ENCODE results near the gene BPI. TPM values are rescaled to one million over a fixed set of nuclear protein-coding genes. Genes with fewer than 3 reads are reported as not detected.

BPI gene
- total RNA-seq, 4 donors from 2014 or later = 0.66 to 0.92 TPM; not detected in 2

GRCh38 chr20:38339997-38340396 is 36.0 kb downstream of the BPI start:
- 45% methylated on average over 3 of the region's 3 CpGs for WGBS
- Histone ChIP-seq H3K4me3 (no peak overlapping the region), H3K9me3 (peaks cover 0 to 14% (median 11%) of the 10 kb centered on the region in 4 donors), H3K27me3 (peaks cover 0 to 38% (median 5%) of the 10 kb centered on the region in 4 donors), H3K4me1 (no peaks in the 10 kb centered on the region), H3K27ac (replicated peaks in 1 of 4) (no peak overlapping the region), H3K36me3 (no peaks in the 10 kb centered on the region)
- no peak for TF ChIP-seq POLR2A (IDR thresholded peaks at IDR 0.05; ENCODE audit: low read depth)
- intact Hi-C loops (cut with DNase I) = no loop called here
- DNase-seq (ENCODE audit: extremely low spot score) = no peak

DNA sequence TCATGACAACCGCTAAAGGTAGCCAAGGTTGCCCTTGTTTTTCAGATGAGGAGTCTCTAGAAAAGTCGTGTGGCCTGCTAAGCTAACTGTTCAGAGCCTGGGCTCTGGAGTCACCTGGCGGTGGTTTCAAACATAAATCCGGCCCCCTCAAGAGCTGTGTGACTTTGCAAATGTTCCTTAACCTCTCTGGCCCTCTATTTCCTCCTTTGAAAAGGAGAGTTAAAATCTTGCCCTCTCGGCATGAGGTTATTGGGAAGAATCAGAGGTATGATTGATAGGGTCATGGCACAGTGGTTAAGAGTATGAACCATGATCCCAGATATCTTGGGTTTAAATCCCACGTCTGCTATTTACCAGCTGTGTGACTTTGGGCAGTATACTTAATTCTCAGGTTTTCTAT is 36.7 kb downstream of the BPI start:
- H3K9me3 ChIP-seq = peaks cover 0 to 14% (median 11%) of the 10 kb centered on the region in 4 donors
- no peak overlapping the region for H3K4me3 ChIP-seq
- no peak overlapping the region for H3K27ac ChIP-seq (replicated peaks in 1 of 4)
- intact Hi-C loops (cut with DNase I) = no loop called here
- H3K27me3 ChIP-seq = peaks cover 0 to 31% (median 5%) of the 10 kb centered on the region in 4 donors
- no peaks in the 10 kb centered on the region for H3K4me1 ChIP-seq
- WGBS = 87% methylated on average over 6 of the region's 6 CpGs
- DNase-seq (ENCODE audit: extremely low spot score) = no peak
- H3K36me3 ChIP-seq = no peaks in the 10 kb centered on the region
- TF ChIP-seq, protein P1, sequence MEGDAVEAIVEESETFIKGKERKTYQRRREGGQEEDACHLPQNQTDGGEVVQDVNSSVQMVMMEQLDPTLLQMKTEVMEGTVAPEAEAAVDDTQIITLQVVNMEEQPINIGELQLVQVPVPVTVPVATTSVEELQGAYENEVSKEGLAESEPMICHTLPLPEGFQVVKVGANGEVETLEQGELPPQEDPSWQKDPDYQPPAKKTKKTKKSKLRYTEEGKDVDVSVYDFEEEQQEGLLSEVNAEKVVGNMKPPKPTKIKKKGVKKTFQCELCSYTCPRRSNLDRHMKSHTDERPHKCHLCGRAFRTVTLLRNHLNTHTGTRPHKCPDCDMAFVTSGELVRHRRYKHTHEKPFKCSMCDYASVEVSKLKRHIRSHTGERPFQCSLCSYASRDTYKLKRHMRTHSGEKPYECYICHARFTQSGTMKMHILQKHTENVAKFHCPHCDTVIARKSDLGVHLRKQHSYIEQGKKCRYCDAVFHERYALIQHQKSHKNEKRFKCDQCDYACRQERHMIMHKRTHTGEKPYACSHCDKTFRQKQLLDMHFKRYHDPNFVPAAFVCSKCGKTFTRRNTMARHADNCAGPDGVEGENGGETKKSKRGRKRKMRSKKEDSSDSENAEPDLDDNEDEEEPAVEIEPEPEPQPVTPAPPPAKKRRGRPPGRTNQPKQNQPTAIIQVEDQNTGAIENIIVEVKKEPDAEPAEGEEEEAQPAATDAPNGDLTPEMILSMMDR (IDR thresholded peaks at IDR 0.05) = no peak
- TF ChIP-seq EP300 (IDR thresholded peaks at IDR 0.05) = no peak
- no peak for TF ChIP-seq POLR2AphosphoS5 (IDR thresholded peaks at IDR 0.05)
- no peak for TF ChIP-seq POLR2A (IDR thresholded peaks at IDR 0.05; ENCODE audit: low read depth)

GRCh38 chr20:38342216-38342615 is 38.3 kb downstream of the BPI start:
- Histone ChIP-seq H3K27me3 (peaks cover 0 to 27% (median 5%) of the 10 kb centered on the region in 4 donors), H3K4me1 (no peaks in the 10 kb centered on the region), H3K9me3 (peaks cover 0 to 14% (median 11%) of the 10 kb centered on the region in 4 donors), H3K4me3 (no peak overlapping the region), H3K27ac (replicated peaks in 1 of 4) (no peak overlapping the region), H3K36me3 (no peaks in the 10 kb centered on the region)
- DNase-seq (ENCODE audit: extremely low spot score) = no peak
- intact Hi-C loops (cut with DNase I) = no loop called here
- TF ChIP-seq, protein P1 (IDR thresholded peaks at IDR 0.05) = no peak
- TF ChIP-seq EP300 (IDR thresholded peaks at IDR 0.05) = no peak
- no peak for TF ChIP-seq POLR2AphosphoS5 (IDR thresholded peaks at IDR 0.05)
- no peak for TF ChIP-seq POLR2A (IDR thresholded peaks at IDR 0.05; ENCODE audit: low read depth)
- WGBS = 58% methylated on average over 7 of the region's 7 CpGs

- intact Hi-C loops (cut with DNase I) = no loop called here
- no peak for DNase-seq (ENCODE audit: extremely low spot score)
- H3K27ac ChIP-seq (replicated peaks in 1 of 4) = no peak overlapping the region
- H3K4me1 ChIP-seq = no peaks in the 10 kb centered on the region
- no peak for TF ChIP-seq POLR2AphosphoS5 (IDR thresholded peaks at IDR 0.05)
- TF ChIP-seq POLR2A (IDR thresholded peaks at IDR 0.05; ENCODE audit: low read depth) = no peak
- TF ChIP-seq, protein P1 (IDR thresholded peaks at IDR 0.05) = no peak
- TF ChIP-seq EP300 (IDR thresholded peaks at IDR 0.05) = no peak
- peak overlapping the region in 1 of 4 donors; percentile 4 for H3K4me3 ChIP-seq
- 72% methylated on average over 5 of the region's 5 CpGs for whole genome bisulfite sequencing
- peaks cover 0 to 9% (median 7%) of the 10 kb centered on the region in 4 donors for H3K9me3 ChIP-seq
- H3K36me3 ChIP-seq = no peaks in the 10 kb centered on the region
- peaks cover 0 to 22% (median 4%) of the 10 kb centered on the region in 4 donors for H3K27me3 ChIP-seq
Observed at GRCh38 chr20:38342713-38343310, 38.9 kb downstream of the BPI start.

DNA sequence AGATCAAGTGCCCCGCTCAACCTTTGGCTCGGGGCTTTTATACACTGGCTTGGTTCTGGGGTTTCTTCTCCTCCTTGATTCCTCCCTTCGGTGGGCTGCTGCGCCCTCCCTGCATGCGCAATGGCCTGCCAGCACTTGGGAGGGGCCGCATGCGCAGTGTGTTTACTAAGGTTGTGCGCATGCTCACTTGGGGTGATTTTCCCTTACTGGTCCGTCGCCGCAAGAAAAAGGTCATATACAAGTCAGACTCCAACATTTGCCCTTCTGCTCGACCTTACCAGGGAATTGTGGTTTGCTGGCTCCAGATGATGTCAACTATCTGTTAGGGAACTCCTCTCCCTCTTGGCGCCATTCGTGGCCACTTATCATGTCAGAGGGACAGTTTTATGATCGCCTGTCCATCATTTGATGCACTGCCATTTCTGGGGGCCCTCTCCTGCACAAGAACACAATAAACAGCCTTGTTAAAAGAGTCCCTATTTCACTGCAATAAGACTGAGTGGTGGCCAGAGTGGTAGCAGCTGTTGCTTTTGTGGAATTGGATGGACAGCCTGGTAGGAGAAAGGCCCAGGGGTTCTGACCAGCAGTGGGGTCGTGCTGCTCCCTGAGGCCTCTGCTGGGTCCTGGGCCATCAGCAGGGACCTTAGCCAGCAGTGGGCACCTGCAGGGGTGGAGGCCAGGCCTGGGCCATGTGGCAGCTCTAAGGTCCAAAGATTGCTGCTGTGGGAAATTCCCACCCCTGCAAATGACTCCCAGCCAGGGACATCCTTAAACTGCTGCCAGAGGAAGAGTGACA is 39.6 kb downstream of the BPI start:
- Histone ChIP-seq H3K4me1 (no peaks in the 10 kb centered on the region), H3K27ac (replicated peaks in 1 of 4) (no peak overlapping the region), H3K9me3 (peaks cover 0 to 2% (median under 1%) of the 10 kb centered on the region in 4 donors), H3K27me3 (peaks cover 0 to 16% (median under 1%) of the 10 kb centered on the region in 4 donors), H3K4me3 (peak overlapping the region in 1 of 4 donors; percentile 4), H3K36me3 (no peaks in the 10 kb centered on the region)
- TF ChIP-seq EP300 (IDR thresholded peaks at IDR 0.05) = no peak
- TF ChIP-seq POLR2AphosphoS5 (IDR thresholded peaks at IDR 0.05) = no peak
- TF ChIP-seq, protein P1 (IDR thresholded peaks at IDR 0.05) = no peak
- TF ChIP-seq POLR2A (IDR thresholded peaks at IDR 0.05; ENCODE audit: low read depth) = no peak
- intact Hi-C loops (cut with DNase I) = no loop called here
- DNase-seq (ENCODE audit: extremely low spot score) = no peak
- 75% methylated on average over 14 of the region's 16 CpGs for WGBS
